Testis (tissue), 3 donors: ENCODE measurements around the gene RILPL2. TPM values are rescaled to one million over a fixed set of nuclear protein-coding genes. Genes with fewer than 3 reads are reported as not detected.

ENCODE experiments used
- DNase-seq: peaks from one replicate; pipeline ENCODE4 v3.0.0-alpha.2; 2019
- H3K27ac ChIP-seq, 2 donors: fragments of 200-600 bp; sonication (generic); one replicate each; pipeline ENCODE4 v1.5.1; 2019
- H3K27me3 ChIP-seq: fragments of 200-600 bp; sonication (generic); one replicate; pipeline ENCODE4 v1.5.1; 2019
- H3K36me3 ChIP-seq: fragments of 200-600 bp; sonication (generic); one replicate; pipeline ENCODE4 v1.5.1; 2017; ENCODE audit warnings: low read depth; ENCODE audit errors: missing control alignments
- H3K4me1 ChIP-seq: fragments of 200-600 bp; sonication (generic); one replicate; pipeline ENCODE4 v1.5.1; 2019
- H3K4me3 ChIP-seq, 2 donors: fragments of 200-600 bp; sonication (generic); one replicate each; pipeline ENCODE4 v1.5.1; 2017 to 2019
- H3K9me3 ChIP-seq: fragments of 200-600 bp; sonication (generic); one replicate; pipeline ENCODE4 v1.5.1; 2017
- POLR2A ChIP-seq: fragments of 450-650 bp; IDR thresholded peaks from one replicate; pipeline ENCODE4 v1.6.1; 2017; ENCODE audit warnings: antibody characterized with exemption, mild to moderate bottlenecking, moderate library complexity
- WGBS, 2 donors: methylation state at CpG; one replicate each; pipeline ENCODE4 v1.1.5; 2018; 5-methylcytosine and 5-hydroxymethylcytosine counted together
- intact Hi-C: fragments of 100-400 bp; cut with DNase I; formaldehyde crosslinking; loops from one replicate; pipeline ENCODE4 v1.15.1; 2023; ENCODE audit warnings: low total_unique reads
- polyA plus RNA-seq: library from polyadenylated mRNA; stranded (reverse); fragments of 350-450 nt; fragmentation: Illumina TruSeq; extraction: RNeasy Lipid Tissue Mini Kit (QIAGEN cat#74804); gene quantifications from one replicate; pipeline ENCODE4 v1.2.3, GENCODE V29; 2014; ENCODE audit warnings: low read depth, low replicate concordance; ENCODE audit not compliant: insufficient read depth
- total RNA-seq, 2 donors: library from RNA; depleted of rRNA; stranded (reverse); fragments of >200 nt; gene quantifications; one replicate each; pipeline ENCODE4 v1.2.3, GENCODE V29; 2016
- TF ChIP-seq, protein P1 (sequence below), 3 experiments: fragments of 450-650 bp in 2 of 3; fragments of 200-600 bp in 1 of 3; sonication (generic) in 1 of 3; IDR thresholded peaks; one replicate each; pipeline ENCODE4 v1.5.1; 2016 to 2019; ENCODE audit warnings: antibody characterized with exemption in 3 of 3, mild to moderate bottlenecking in 2 of 3, moderate library complexity in 1 of 3

The RILPL2 gene
- total and polyA plus RNA-seq, 3 donors from 2014 or later: 2.2 to 3.6 (median 2.8) TPM

GRCh38 chr12:123367511-123367910 lies 69.0 kb downstream of the RILPL2 start:
- no peaks in the 10 kb centered on the region for H3K36me3 ChIP-seq
- H3K27ac ChIP-seq: no peak overlapping the region
- no peaks in the 10 kb centered on the region for H3K27me3 ChIP-seq
- peaks cover 4% of the 10 kb centered on the region for H3K4me1 ChIP-seq
- no peak overlapping the region for H3K4me3 ChIP-seq
- H3K9me3 ChIP-seq: no peaks in the 10 kb centered on the region
- no peak for DNase-seq
- no peak for TF ChIP-seq POLR2A
- TF ChIP-seq, protein P1, sequence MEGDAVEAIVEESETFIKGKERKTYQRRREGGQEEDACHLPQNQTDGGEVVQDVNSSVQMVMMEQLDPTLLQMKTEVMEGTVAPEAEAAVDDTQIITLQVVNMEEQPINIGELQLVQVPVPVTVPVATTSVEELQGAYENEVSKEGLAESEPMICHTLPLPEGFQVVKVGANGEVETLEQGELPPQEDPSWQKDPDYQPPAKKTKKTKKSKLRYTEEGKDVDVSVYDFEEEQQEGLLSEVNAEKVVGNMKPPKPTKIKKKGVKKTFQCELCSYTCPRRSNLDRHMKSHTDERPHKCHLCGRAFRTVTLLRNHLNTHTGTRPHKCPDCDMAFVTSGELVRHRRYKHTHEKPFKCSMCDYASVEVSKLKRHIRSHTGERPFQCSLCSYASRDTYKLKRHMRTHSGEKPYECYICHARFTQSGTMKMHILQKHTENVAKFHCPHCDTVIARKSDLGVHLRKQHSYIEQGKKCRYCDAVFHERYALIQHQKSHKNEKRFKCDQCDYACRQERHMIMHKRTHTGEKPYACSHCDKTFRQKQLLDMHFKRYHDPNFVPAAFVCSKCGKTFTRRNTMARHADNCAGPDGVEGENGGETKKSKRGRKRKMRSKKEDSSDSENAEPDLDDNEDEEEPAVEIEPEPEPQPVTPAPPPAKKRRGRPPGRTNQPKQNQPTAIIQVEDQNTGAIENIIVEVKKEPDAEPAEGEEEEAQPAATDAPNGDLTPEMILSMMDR (IDR thresholded peaks at IDR 0.05): no peak
- intact Hi-C loops: no loop called here
- WGBS, 2 donors: 86 to 99% methylated on average over 4 of the region's 4 CpGs

Other genes with a start within 250 kb of the RILPL2 start
- 10 to 100 TPM; 60.3 to 81.1 TPM for gene MPHOSPH9, start 203.5 kb downstream of the RILPL2 start, total RNA-seq
- 28.8 TPM for gene MPHOSPH9, start 203.5 kb downstream of the RILPL2 start, polyA plus RNA-seq
- 10 to 100 TPM; 21.1 to 23.6 TPM for gene MTRFR, start 203.2 kb downstream of the RILPL2 start, total RNA-seq
- gene MTRFR, start 203.2 kb downstream of the RILPL2 start, polyA plus RNA-seq: 21.3 TPM
- gene CDK2AP1, start 164.8 kb downstream of the RILPL2 start, total RNA-seq: 100 to 1,000 TPM; 131 to 145 TPM
- 155 TPM for gene CDK2AP1, start 164.8 kb downstream of the RILPL2 start, polyA plus RNA-seq
- gene SBNO1, start 71.8 kb downstream of the RILPL2 start, total RNA-seq: 10 to 100 TPM; 91.4 TPM
- gene SBNO1, start 71.8 kb downstream of the RILPL2 start, polyA plus RNA-seq: 114 TPM
- 10 to 100 TPM; 25.3 to 28.3 TPM for gene KMT5A, start 52.6 kb downstream of the RILPL2 start, total RNA-seq
- 25.2 TPM for gene KMT5A, start 52.6 kb downstream of the RILPL2 start, polyA plus RNA-seq
- 10 to 100 TPM; 16.5 to 31.7 TPM for gene SNRNP35, start 21.5 kb upstream of the RILPL2 start, total RNA-seq
- 32.0 TPM for gene SNRNP35, start 21.5 kb upstream of the RILPL2 start, polyA plus RNA-seq
- 10 to 100 TPM; 16.8 to 20.9 TPM for gene RILPL1, start 97.0 kb upstream of the RILPL2 start, total RNA-seq
- 14.8 TPM for gene RILPL1, start 97.0 kb upstream of the RILPL2 start, polyA plus RNA-seq
- gene TMED2, start 147.9 kb upstream of the RILPL2 start, total RNA-seq: 100 to 1,000 TPM; 102 to 107 TPM
- gene TMED2, start 147.9 kb upstream of the RILPL2 start, polyA plus RNA-seq: 107 TPM
- gene DDX55, start 165.4 kb upstream of the RILPL2 start, total RNA-seq: 10 to 100 TPM; 22.2 to 32.6 TPM
- gene DDX55, start 165.4 kb upstream of the RILPL2 start, polyA plus RNA-seq: 13.4 TPM
- 100 to 1,000 TPM; 136 to 138 TPM for gene EIF2B1, start 197.0 kb upstream of the RILPL2 start, total RNA-seq
- 39.2 TPM for gene EIF2B1, start 197.0 kb upstream of the RILPL2 start, polyA plus RNA-seq
- gene GTF2H3, start 197.1 kb upstream of the RILPL2 start, total RNA-seq: 10 to 100 TPM; 25.1 to 26.4 TPM
- gene GTF2H3, start 197.1 kb upstream of the RILPL2 start, polyA plus RNA-seq: 36.5 TPM
- gene TCTN2, start 234.4 kb upstream of the RILPL2 start, total RNA-seq: 10 to 100 TPM; 15.1 to 22.7 TPM
- 22.7 TPM for gene TCTN2, start 234.4 kb upstream of the RILPL2 start, polyA plus RNA-seq